Liver (tissue), 9 donors: Measurements from ENCODE around the gene TMEM178B. TPM values are rescaled to one million over a fixed set of nuclear protein-coding genes. Genes with fewer than 3 reads are reported as not detected.

ENCODE experiments used
- DNase-seq: peaks from one replicate; pipeline ENCODE4 v3.0.0-alpha.2; 2017; ENCODE audit warnings: low spot score
- H3K27ac ChIP-seq, 2 donors: one replicate each; pipeline ENCODE4 v1.7.0; 2013; ENCODE audit warnings: inconsistent platforms in 2 of 2, low read length in 2 of 2, control low read depth in 1 of 2, low read depth in 1 of 2, mild to moderate bottlenecking in 1 of 2
- H3K27me3 ChIP-seq, 4 donors: one replicate each; pipeline versions ENCODE4 v1.6.1 to v1.7.0; 2013; ENCODE audit warnings: low read length in 3 of 4, inconsistent platforms in 1 of 4, mild to moderate bottlenecking in 1 of 4, moderate library complexity in 1 of 4; ENCODE audit not compliant: control insufficient read depth in 4 of 4, insufficient read depth in 4 of 4
- H3K36me3 ChIP-seq, 4 donors: one replicate each; pipeline versions ENCODE4 v1.6.1 to v1.7.0; 2013; ENCODE audit warnings: low read length in 3 of 4, mild to moderate bottlenecking in 3 of 4, low read depth in 1 of 4, moderate library complexity in 1 of 4; ENCODE audit not compliant: control insufficient read depth in 4 of 4, insufficient read depth in 3 of 4
- H3K4me1 ChIP-seq, 4 donors: one replicate each; pipeline versions ENCODE4 v1.6.1 to v1.7.0; 2013; ENCODE audit warnings: low read length in 3 of 4, mild to moderate bottlenecking in 3 of 4, moderate library complexity in 1 of 4; ENCODE audit not compliant: control insufficient read depth in 4 of 4, insufficient read depth in 4 of 4
- H3K4me3 ChIP-seq, 3 donors: one replicate each; pipeline versions ENCODE4 v1.6.1 to v1.7.0; 2013; ENCODE audit warnings: low read length in 3 of 3, control low read depth in 1 of 3, low read depth in 1 of 3, mild to moderate bottlenecking in 1 of 3
- H3K9ac ChIP-seq, 2 donors: one replicate each; pipeline ENCODE4 v1.7.0; 2013; ENCODE audit warnings: low read length in 2 of 2, mild to moderate bottlenecking in 2 of 2, moderate library complexity in 2 of 2, control low read depth in 1 of 2, low read depth in 1 of 2
- H3K9me3 ChIP-seq, 4 donors: one replicate each; pipeline versions ENCODE4 v1.6.1 to v1.7.0; 2013; ENCODE audit warnings: low read length in 3 of 4; ENCODE audit not compliant: control insufficient read depth in 4 of 4
- EGR1 ChIP-seq, 2 donors: IDR thresholded peaks; 2 replicates each; pipeline ENCODE4 v1.6.1; 2016 to 2018; ENCODE audit warnings: antibody characterized with exemption in 2 of 2, low read depth in 2 of 2
- FOXA1 ChIP-seq: IDR thresholded peaks from 2 replicates; pipeline ENCODE4 v1.6.1; 2016; ENCODE audit warnings: antibody characterized with exemption
- FOXA2 ChIP-seq: IDR thresholded peaks from 2 replicates; pipeline ENCODE4 v1.6.1; 2016; ENCODE audit warnings: antibody characterized with exemption
- GABPA ChIP-seq, 2 donors: IDR thresholded peaks in 1 of 2; conservative IDR thresholded peaks in 1 of 2; 2 replicates each; pipeline ENCODE4 v1.6.1; 2016; ENCODE audit warnings: antibody characterized with exemption in 2 of 2, mild to moderate bottlenecking in 1 of 2, moderate library complexity in 1 of 2
- HNF4A ChIP-seq, 2 donors: conservative IDR thresholded peaks; 2 replicates each; pipeline ENCODE4 v1.6.1; 2016; ENCODE audit warnings: antibody characterized with exemption in 2 of 2, mild to moderate bottlenecking in 2 of 2
- JUND ChIP-seq, 2 donors: IDR thresholded peaks; 2 replicates each; pipeline ENCODE4 v1.6.1; 2016; ENCODE audit warnings: antibody characterized with exemption in 2 of 2
- NR2F2 ChIP-seq: IDR thresholded peaks from 2 replicates; pipeline ENCODE4 v1.6.1; 2016; ENCODE audit warnings: antibody characterized with exemption
- RAD21 ChIP-seq, 2 donors: IDR thresholded peaks; 2 replicates each; pipeline ENCODE4 v1.6.1; 2016; ENCODE audit warnings: antibody characterized with exemption in 2 of 2, mild to moderate bottlenecking in 2 of 2
- RXRA ChIP-seq, 2 donors: IDR thresholded peaks; 2 replicates each; pipeline ENCODE4 v1.6.1; 2017 to 2018; ENCODE audit warnings: antibody characterized with exemption in 2 of 2, mild to moderate bottlenecking in 1 of 2
- SP1 ChIP-seq: IDR thresholded peaks from 2 replicates; pipeline ENCODE4 v1.6.1; 2018; ENCODE audit warnings: antibody characterized with exemption, mild to moderate bottlenecking
- TAF1 ChIP-seq: conservative IDR thresholded peaks from 2 replicates; pipeline ENCODE4 v1.6.1; 2016; ENCODE audit warnings: antibody characterized with exemption, mild to moderate bottlenecking
- YY1 ChIP-seq: IDR thresholded peaks from 2 replicates; pipeline ENCODE4 v1.6.1; 2016; ENCODE audit warnings: antibody characterized with exemption, mild to moderate bottlenecking
- WGBS: extraction: QIAGEN DNeasy Blood & Tissue Kit; methylation state at CpG from one replicate; pipeline ENCODE4 v1.1.7; 2013; 5-methylcytosine and 5-hydroxymethylcytosine counted together
- polyA plus RNA-seq, 2 donors: library from polyadenylated mRNA; stranded (reverse) in 1 of 2; unstranded in 1 of 2; fragments of 200-250 nt in 1 of 2; fragments of >200 nt in 1 of 2; fragmentation: Nextera tagmentation in 1 of 2; extraction: Ambion mirVana in 1 of 2; gene quantifications; one replicate each; pipeline versions ENCODE4 v1.2.1 to v1.2.3, GENCODE V29; 2013 to 2015
- total RNA-seq, 2 donors: library from RNA; depleted of rRNA; stranded (reverse); fragments of >200 nt; gene quantifications; one replicate each; pipeline ENCODE4 v1.2.3, GENCODE V29; 2014
- TF ChIP-seq, protein P1 (sequence below): IDR thresholded peaks from 2 replicates; pipeline ENCODE4 v1.6.1; 2016; ENCODE audit warnings: antibody characterized with exemption
- TF ChIP-seq, protein P2 (sequence below): IDR thresholded peaks from 2 replicates; pipeline ENCODE4 v1.6.1; 2016; ENCODE audit warnings: antibody characterized with exemption
- TF ChIP-seq, protein P3 (sequence below): fragments of 150-350 bp; IDR thresholded peaks from 2 replicates; pipeline ENCODE4 v1.5.1; 2017; ENCODE audit warnings: improper control_type of control experiment, low read depth, low read length; ENCODE audit not compliant: missing input control
- TF ChIP-seq, protein P4 (sequence below): IDR thresholded peaks from 2 replicates; pipeline ENCODE4 v1.6.1; 2016; ENCODE audit warnings: antibody characterized with exemption, mild to moderate bottlenecking
- donor health status: healthy.
- donor health status: healthy.
- donor health status: healthy.
- donor health status: healthy.
- donor health status: healthy.

The TMEM178B gene
- total and polyA plus RNA-seq, 4 donors, result under 0.01 to 0.02 (median under 0.01) TPM; not detected in 1

DNA sequence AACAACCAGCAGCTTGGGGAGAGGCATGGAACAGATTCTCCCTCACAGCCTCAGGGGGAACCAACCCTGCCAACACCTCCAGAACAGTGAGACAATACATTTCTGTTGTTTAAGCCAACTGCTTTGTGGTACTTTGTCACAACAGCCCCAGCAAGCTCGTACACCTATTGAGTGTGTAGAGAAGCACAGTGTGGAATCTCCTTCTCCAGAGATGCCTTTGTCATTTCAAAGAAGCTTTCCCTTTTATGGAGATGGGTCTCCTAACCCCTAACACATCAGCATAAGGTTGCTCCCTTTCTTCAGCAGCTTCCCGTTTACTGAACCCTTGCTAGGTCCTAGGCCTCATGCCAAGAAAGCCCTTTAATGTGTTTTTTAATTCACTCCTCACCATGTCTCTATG, 416.6 kb downstream of the TMEM178B start:
- no peaks in the 10 kb centered on the region for H3K27me3 ChIP-seq
- H3K4me3 ChIP-seq, result no peak overlapping the region
- H3K4me1 ChIP-seq, result no peaks in the 10 kb centered on the region
- no peak overlapping the region for H3K9ac ChIP-seq
- no peak for DNase-seq
- no peak overlapping the region for H3K27ac ChIP-seq
- no peak for TF ChIP-seq SP1
- TF ChIP-seq, protein P1, sequence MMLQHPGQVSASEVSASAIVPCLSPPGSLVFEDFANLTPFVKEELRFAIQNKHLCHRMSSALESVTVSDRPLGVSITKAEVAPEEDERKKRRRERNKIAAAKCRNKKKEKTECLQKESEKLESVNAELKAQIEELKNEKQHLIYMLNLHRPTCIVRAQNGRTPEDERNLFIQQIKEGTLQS, result no peak
- TF ChIP-seq, protein P2, sequence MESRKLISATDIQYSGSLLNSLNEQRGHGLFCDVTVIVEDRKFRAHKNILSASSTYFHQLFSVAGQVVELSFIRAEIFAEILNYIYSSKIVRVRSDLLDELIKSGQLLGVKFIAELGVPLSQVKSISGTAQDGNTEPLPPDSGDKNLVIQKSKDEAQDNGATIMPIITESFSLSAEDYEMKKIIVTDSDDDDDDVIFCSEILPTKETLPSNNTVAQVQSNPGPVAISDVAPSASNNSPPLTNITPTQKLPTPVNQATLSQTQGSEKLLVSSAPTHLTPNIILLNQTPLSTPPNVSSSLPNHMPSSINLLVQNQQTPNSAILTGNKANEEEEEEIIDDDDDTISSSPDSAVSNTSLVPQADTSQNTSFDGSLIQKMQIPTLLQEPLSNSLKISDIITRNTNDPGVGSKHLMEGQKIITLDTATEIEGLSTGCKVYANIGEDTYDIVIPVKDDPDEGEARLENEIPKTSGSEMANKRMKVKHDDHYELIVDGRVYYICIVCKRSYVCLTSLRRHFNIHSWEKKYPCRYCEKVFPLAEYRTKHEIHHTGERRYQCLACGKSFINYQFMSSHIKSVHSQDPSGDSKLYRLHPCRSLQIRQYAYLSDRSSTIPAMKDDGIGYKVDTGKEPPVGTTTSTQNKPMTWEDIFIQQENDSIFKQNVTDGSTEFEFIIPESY, result no peak
- no peak for TF ChIP-seq NR2F2
- no peaks in the 10 kb centered on the region for H3K36me3 ChIP-seq
- no peaks in the 10 kb centered on the region for H3K9me3 ChIP-seq
- WGBS, result 84% methylated on average over 2 of the region's 2 CpGs

DNA sequence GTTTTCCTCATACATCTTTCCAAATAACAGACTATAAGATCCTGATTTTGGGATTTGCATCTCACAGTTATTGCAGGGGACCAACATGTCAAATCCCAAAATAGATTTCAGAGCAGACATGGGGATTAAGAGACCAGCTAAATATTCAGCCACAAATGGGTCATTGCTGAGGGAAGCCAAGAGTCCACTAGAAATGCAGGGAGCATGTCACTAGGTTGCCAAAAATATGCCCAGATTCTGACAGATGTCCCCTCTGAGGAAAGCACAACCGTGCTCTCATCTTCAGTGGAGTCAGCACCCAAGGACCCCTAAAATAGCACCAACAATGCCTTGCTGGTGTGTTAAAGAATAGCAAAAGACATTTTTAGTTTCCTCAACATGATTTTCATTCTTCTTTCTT, 421.2 kb downstream of the TMEM178B start:
- no peaks in the 10 kb centered on the region for H3K36me3 ChIP-seq
- H3K4me1 ChIP-seq, result no peaks in the 10 kb centered on the region
- H3K9me3 ChIP-seq, result no peaks in the 10 kb centered on the region
- no peak for DNase-seq
- WGBS, result 83% methylated on average over 1 of the region's 1 CpG
- H3K9ac ChIP-seq, result no peak overlapping the region
- TF ChIP-seq RXRA (IDR thresholded peaks at IDR 0.05), result no peak
- TF ChIP-seq, protein P3, sequence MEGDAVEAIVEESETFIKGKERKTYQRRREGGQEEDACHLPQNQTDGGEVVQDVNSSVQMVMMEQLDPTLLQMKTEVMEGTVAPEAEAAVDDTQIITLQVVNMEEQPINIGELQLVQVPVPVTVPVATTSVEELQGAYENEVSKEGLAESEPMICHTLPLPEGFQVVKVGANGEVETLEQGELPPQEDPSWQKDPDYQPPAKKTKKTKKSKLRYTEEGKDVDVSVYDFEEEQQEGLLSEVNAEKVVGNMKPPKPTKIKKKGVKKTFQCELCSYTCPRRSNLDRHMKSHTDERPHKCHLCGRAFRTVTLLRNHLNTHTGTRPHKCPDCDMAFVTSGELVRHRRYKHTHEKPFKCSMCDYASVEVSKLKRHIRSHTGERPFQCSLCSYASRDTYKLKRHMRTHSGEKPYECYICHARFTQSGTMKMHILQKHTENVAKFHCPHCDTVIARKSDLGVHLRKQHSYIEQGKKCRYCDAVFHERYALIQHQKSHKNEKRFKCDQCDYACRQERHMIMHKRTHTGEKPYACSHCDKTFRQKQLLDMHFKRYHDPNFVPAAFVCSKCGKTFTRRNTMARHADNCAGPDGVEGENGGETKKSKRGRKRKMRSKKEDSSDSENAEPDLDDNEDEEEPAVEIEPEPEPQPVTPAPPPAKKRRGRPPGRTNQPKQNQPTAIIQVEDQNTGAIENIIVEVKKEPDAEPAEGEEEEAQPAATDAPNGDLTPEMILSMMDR, result no peak
- TF ChIP-seq, protein P2, result no peak
- TF ChIP-seq HNF4A (conservative IDR thresholded peaks at IDR 0.05), result no peak
- no peak for TF ChIP-seq GABPA (IDR thresholded peaks at IDR 0.05 in 1 of 2, conservative IDR thresholded peaks at IDR 0.05 in 1 of 2)
- TF ChIP-seq EGR1 (IDR thresholded peaks at IDR 0.05; ENCODE audit: low read depth in 2 of 2), result no peak
- TF ChIP-seq FOXA2, result no peak
- TF ChIP-seq RAD21 (IDR thresholded peaks at IDR 0.05), result no peak
- TF ChIP-seq, protein P4, sequence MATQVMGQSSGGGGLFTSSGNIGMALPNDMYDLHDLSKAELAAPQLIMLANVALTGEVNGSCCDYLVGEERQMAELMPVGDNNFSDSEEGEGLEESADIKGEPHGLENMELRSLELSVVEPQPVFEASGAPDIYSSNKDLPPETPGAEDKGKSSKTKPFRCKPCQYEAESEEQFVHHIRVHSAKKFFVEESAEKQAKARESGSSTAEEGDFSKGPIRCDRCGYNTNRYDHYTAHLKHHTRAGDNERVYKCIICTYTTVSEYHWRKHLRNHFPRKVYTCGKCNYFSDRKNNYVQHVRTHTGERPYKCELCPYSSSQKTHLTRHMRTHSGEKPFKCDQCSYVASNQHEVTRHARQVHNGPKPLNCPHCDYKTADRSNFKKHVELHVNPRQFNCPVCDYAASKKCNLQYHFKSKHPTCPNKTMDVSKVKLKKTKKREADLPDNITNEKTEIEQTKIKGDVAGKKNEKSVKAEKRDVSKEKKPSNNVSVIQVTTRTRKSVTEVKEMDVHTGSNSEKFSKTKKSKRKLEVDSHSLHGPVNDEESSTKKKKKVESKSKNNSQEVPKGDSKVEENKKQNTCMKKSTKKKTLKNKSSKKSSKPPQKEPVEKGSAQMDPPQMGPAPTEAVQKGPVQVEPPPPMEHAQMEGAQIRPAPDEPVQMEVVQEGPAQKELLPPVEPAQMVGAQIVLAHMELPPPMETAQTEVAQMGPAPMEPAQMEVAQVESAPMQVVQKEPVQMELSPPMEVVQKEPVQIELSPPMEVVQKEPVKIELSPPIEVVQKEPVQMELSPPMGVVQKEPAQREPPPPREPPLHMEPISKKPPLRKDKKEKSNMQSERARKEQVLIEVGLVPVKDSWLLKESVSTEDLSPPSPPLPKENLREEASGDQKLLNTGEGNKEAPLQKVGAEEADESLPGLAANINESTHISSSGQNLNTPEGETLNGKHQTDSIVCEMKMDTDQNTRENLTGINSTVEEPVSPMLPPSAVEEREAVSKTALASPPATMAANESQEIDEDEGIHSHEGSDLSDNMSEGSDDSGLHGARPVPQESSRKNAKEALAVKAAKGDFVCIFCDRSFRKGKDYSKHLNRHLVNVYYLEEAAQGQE, result no peak
- TF ChIP-seq, protein P1, result no peak
- TF ChIP-seq YY1, result no peak
- TF ChIP-seq JUND (IDR thresholded peaks at IDR 0.05), result no peak
- no peak for TF ChIP-seq TAF1
- TF ChIP-seq NR2F2, result no peak
- TF ChIP-seq FOXA1, result no peak
- no peaks in the 10 kb centered on the region for H3K27me3 ChIP-seq
- no peak overlapping the region for H3K4me3 ChIP-seq
- no peak overlapping the region for H3K27ac ChIP-seq
